Stimulated activated CD4-positive, alpha-beta T cell treated with anti-CD3 and anti-CD28 coated beads, Interleukin-4, amount 100 ng/mL, for 48 hours (primary cell): Measurements from ENCODE around the gene GPAT3.
"Not testable (repeated sequence)": the region's sequence is repeated elsewhere in the genome, so short reads cannot be mapped to it uniquely, and the experiment has no call there.

Experiments used
- DNase-seq, 2 donors: peaks; one replicate each; pipeline ENCODE4 v3.0.0-alpha.2; 2020; ENCODE audit warnings: low read depth in 2 of 2

The GPAT3 gene

GRCh38 chr4:83552083-83552482, 16.2 kb downstream of the GPAT3 start:
- DNase-seq, result no peak

GRCh38 chr4:83552924-83553323, 17.0 kb downstream of the GPAT3 start:
- DNase-seq, result no peak

- DNase-seq, result no peak
Measured at GRCh38 chr4:83556006-83556707, 20.2 kb downstream of the GPAT3 start.

- no peak for DNase-seq
Measured at GRCh38 chr4:83556816-83557215, 20.9 kb downstream of the GPAT3 start.

GRCh38 chr4:83558059-83558653, 22.2 kb downstream of the GPAT3 start:
- no peak for DNase-seq

GRCh38 chr4:83558680-83559079, 22.8 kb downstream of the GPAT3 start:
- no peak for DNase-seq

GRCh38 chr4:83560523-83560922, 24.6 kb downstream of the GPAT3 start:
- DNase-seq, result no peak

GRCh38 chr4:83561381-83561780, 25.5 kb downstream of the GPAT3 start:
- DNase-seq, result no peak

- no peak for DNase-seq
Measured at GRCh38 chr4:83563998-83564397, 28.1 kb downstream of the GPAT3 start.

- no peak for DNase-seq
Measured at GRCh38 chr4:83568062-83568461, 32.2 kb downstream of the GPAT3 start.

GRCh38 chr4:83569429-83569828, 33.5 kb downstream of the GPAT3 start:
- DNase-seq, result no peak

- DNase-seq, result no peak
Measured at GRCh38 chr4:83569987-83570386, 34.1 kb downstream of the GPAT3 start.

- DNase-seq, result no peak
Measured at GRCh38 chr4:83572848-83573247, 36.9 kb downstream of the GPAT3 start.

GRCh38 chr4:83574247-83574646, 38.3 kb downstream of the GPAT3 start:
- no peak for DNase-seq

- DNase-seq, result not testable (repeated sequence)
Measured at GRCh38 chr4:83576237-83576636, 40.3 kb downstream of the GPAT3 start.

GRCh38 chr4:83581411-83582288, 45.7 kb downstream of the GPAT3 start:
- no peak for DNase-seq

- no peak for DNase-seq
Measured at GRCh38 chr4:83582289-83582785, 46.4 kb downstream of the GPAT3 start.

- DNase-seq, result no peak
Measured at GRCh38 chr4:83585982-83586508, 50.1 kb downstream of the GPAT3 start.

- no peak for DNase-seq
Measured at GRCh38 chr4:83589279-83589678, 53.4 kb downstream of the GPAT3 start.

GRCh38 chr4:83591056-83591455, 55.1 kb downstream of the GPAT3 start:
- no peak for DNase-seq

GRCh38 chr4:83591730-83592129, 55.8 kb downstream of the GPAT3 start:
- no peak for DNase-seq

GRCh38 chr4:83599183-83599582, 63.3 kb downstream of the GPAT3 start:
- DNase-seq, result no peak
